HG02981 (cell line): ENCODE results near the gene STMP1.
"Not testable (repeated sequence)": the region's sequence is repeated elsewhere in the genome, so short reads cannot be mapped to it uniquely, and the experiment has no call there.

ENCODE experiments used
- ATAC-seq: cut with Tn5 transposase; IDR thresholded peaks from one replicate; pipeline ENCODE4 v1.9.1; 2021; ENCODE audit warnings: mild to moderate bottlenecking, moderate library complexity; ENCODE audit not compliant: unreplicated experiment

The STMP1 gene

GRCh38 chr7:135662373-135663114 lies at the start of gene STMP1:
TSS of gene STMP1 (plus strand) at chr7:135662514.
- ATAC-seq = peak; percentile 91

- no peak for ATAC-seq
These were observed 46.2 kb upstream of the STMP1 start for GRCh38 chr7:135616136-135616535.

- ATAC-seq = no peak
These were observed 44.5 kb upstream of the STMP1 start for GRCh38 chr7:135617781-135618180.

- ATAC-seq = no peak
These were observed 43.8 kb upstream of the STMP1 start for GRCh38 chr7:135618510-135618909.

GRCh38 chr7:135620447-135620846 lies 41.9 kb upstream of the STMP1 start:
- ATAC-seq = no peak

- no peak for ATAC-seq
These were observed 41.1 kb upstream of the STMP1 start for GRCh38 chr7:135620980-135621850.

GRCh38 chr7:135634191-135634878 lies 28.0 kb upstream of the STMP1 start:
- no peak for ATAC-seq

GRCh38 chr7:135639690-135640089 lies 22.6 kb upstream of the STMP1 start:
- not testable (repeated sequence) for ATAC-seq

GRCh38 chr7:135644154-135644553 lies 18.2 kb upstream of the STMP1 start:
- no peak for ATAC-seq

- no peak for ATAC-seq
These were observed 17.6 kb upstream of the STMP1 start for GRCh38 chr7:135644729-135645128.

GRCh38 chr7:135645296-135645904 lies 16.9 kb upstream of the STMP1 start:
- ATAC-seq = peak; percentile 64

- ATAC-seq = no peak
These were observed 14.6 kb upstream of the STMP1 start for GRCh38 chr7:135647755-135648154.

GRCh38 chr7:135648235-135648634 lies 14.1 kb upstream of the STMP1 start:
- ATAC-seq = no peak

GRCh38 chr7:135650831-135651573 lies 11.3 kb upstream of the STMP1 start:
- ATAC-seq = no peak

- no peak for ATAC-seq
These were observed 8.8 kb upstream of the STMP1 start for GRCh38 chr7:135653340-135654080.

GRCh38 chr7:135658564-135658963 lies 3.8 kb upstream of the STMP1 start:
- ATAC-seq = no peak

- ATAC-seq = no peak
These were observed 3.0 kb upstream of the STMP1 start for GRCh38 chr7:135659159-135659846.

- peak; percentile 1 for ATAC-seq
These were observed 797 bp upstream of the STMP1 start for GRCh38 chr7:135661311-135662122.

GRCh38 chr7:135662123-135662372 lies 266 bp upstream of the STMP1 start:
- ATAC-seq = no peak
